Adrenal gland (tissue), 12 donors: ENCODE data around the gene SMC1B. TPM values are rescaled to one million over a fixed set of nuclear protein-coding genes. Genes with fewer than 3 reads are reported as not detected.

Experiments
- DNase-seq, 7 donors: peaks; one replicate each; pipeline ENCODE4 v3.0.0-alpha.2; 2019 to 2020
- H3K27ac ChIP-seq, 5 donors: fragments of 200-600 bp; sonication (generic) in 4 of 5; 1 replicate in 3 of 5; 2 replicates in 2 of 5; pipeline versions ENCODE4 v1.5.1 to v1.8.0; 2016 to 2020; ENCODE audit warnings: mild to moderate bottlenecking in 1 of 5
- H3K27me3 ChIP-seq: fragments of 200-600 bp; 2 replicates; pipeline ENCODE4 v1.8.0; 2021
- H3K36me3 ChIP-seq, 2 donors: fragments of 200-600 bp; replicated peaks in 1 of 2; 1 replicate in 1 of 2; 2 replicates in 1 of 2; pipeline versions ENCODE4 v1.5.1 to v1.8.0; 2018 to 2022
- H3K4me1 ChIP-seq, 2 donors: fragments of 200-600 bp; replicated peaks in 1 of 2; 1 replicate in 1 of 2; 2 replicates in 1 of 2; pipeline versions ENCODE4 v1.5.1 to v1.8.0; 2018 to 2021
- H3K4me3 ChIP-seq, 4 donors: fragments of 200-600 bp; sonication (generic) in 3 of 4; one replicate each; pipeline ENCODE4 v1.5.1; 2016 to 2018
- H3K9me3 ChIP-seq, 3 donors: fragments of 200-600 bp; sonication (generic) in 1 of 3; replicated peaks in 1 of 3; 1 replicate in 2 of 3; 2 replicates in 1 of 3; pipeline versions ENCODE4 v1.5.1 to v1.8.0; 2016 to 2021
- CTCF ChIP-seq, 6 experiments: fragments of 450-650 bp in 4 of 6; fragments of 200-600 bp in 2 of 6; sonication (generic) in 1 of 6; IDR thresholded peaks; 1 replicate in 5 of 6; 2 replicates in 1 of 6; pipeline versions ENCODE4 v1.5.1 to v1.8.0; 2016 to 2021; ENCODE audit warnings: antibody characterized with exemption in 6 of 6, mild to moderate bottlenecking in 2 of 6, moderate library complexity in 1 of 6
- POLR2A ChIP-seq, 2 donors: fragments of 450-650 bp; IDR thresholded peaks; one replicate each; pipeline ENCODE4 v1.6.1; 2017; ENCODE audit warnings: antibody characterized with exemption in 2 of 2, mild to moderate bottlenecking in 2 of 2, moderate library complexity in 1 of 2
- WGBS, 4 donors: extraction: QIAGEN DNeasy Blood & Tissue Kit in 2 of 4; methylation state at CpG; one replicate each; pipeline versions ENCODE4 v1.1.5 to v1.1.7; 2013 to 2017; 5-methylcytosine and 5-hydroxymethylcytosine counted together
- intact Hi-C, 2 donors: fragments of 100-400 bp; cut with DNase I; formaldehyde crosslinking; loops; one replicate each; pipeline versions ENCODE4 v1.14.1 to v1.15.0; 2022 to 2023
- polyA plus RNA-seq, 3 donors: library from polyadenylated mRNA; stranded (reverse); fragments of 200-250 nt in 2 of 3; fragments of 350-450 nt in 1 of 3; fragmentation: Illumina TruSeq in 1 of 3; extraction: RNeasy Lipid Tissue Mini Kit (QIAGEN cat#74804) in 1 of 3; gene quantifications; one replicate each; pipeline ENCODE4 v1.2.3, GENCODE V29; 2013 to 2014
- total RNA-seq, 9 donors: library from RNA; depleted of rRNA in 4 of 9; stranded (reverse); fragments of >200 nt in 4 of 9; fragments of 120-200 nt in 1 of 9; fragmentation: NEBNext Ultra II Directional in 1 of 9; extraction: Animal tissue kit (Norgen Biotek cat#: 25700) in 1 of 9; gene quantifications; one replicate each; pipeline versions ENCODE4 v1.1.0 to v1.2.4, GENCODE V29; 2013 to 2023
- donor health status: healthy with polysubstance abuse.
- donor health status: Bipolar disorder and iron deficiency.
- donor health status: DM: yes; HTN: yes; CAD: no.
- donor health status: DM: no; HTN: no; CAD: no.
- donor health status: DM: no; HTN: no; CAD: no.
- donor health status: DM: yes; HTN: yes; CAD: no.

The SMC1B gene
- total and polyA plus RNA-seq, 12 donors = 0.06 TPM; not detected in 11

DNA sequence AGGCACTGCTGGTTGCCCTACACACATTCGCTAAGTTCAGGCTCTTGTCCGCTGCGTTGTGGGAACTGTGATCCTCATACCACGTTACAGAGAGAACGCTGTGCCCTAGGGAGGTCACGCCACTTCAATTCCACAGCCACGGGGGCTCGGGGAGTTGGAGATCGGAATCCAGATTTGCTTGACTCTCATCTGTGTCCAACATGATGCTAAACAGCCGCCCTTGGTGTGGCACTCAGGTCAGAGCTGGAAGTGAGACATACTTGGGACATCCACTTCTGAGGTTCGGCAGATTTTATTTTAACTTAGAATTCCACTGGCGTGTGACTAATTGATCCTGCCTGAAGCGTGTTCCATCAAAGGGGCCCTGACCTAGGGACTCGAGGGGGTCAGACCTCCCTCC is 41.8 kb upstream of the SMC1B start:
- H3K4me3 ChIP-seq = no peak overlapping the region
- intact Hi-C loops = no loop called here
- WGBS, 4 donors = 70 to 76% (median 72%) methylated on average over 12 to 14 of the region's 14 CpGs
- no peak for DNase-seq
- TF ChIP-seq CTCF (IDR thresholded peaks at IDR 0.05) (no peak), POLR2A (IDR thresholded peaks at IDR 0.05) (no peak)
- no peaks in the 10 kb centered on the region for H3K36me3 ChIP-seq
- H3K27me3 ChIP-seq = no peaks in the 10 kb centered on the region
- H3K9me3 ChIP-seq = no peaks in the 10 kb centered on the region
- no peak overlapping the region for H3K27ac ChIP-seq
- H3K4me1 ChIP-seq = no peaks in the 10 kb centered on the region

GRCh38 chr22:45454275-45454674 is 40.9 kb upstream of the SMC1B start:
- no peak overlapping the region for H3K27ac ChIP-seq
- no peaks in the 10 kb centered on the region for H3K4me1 ChIP-seq
- TF ChIP-seq CTCF (IDR thresholded peaks at IDR 0.05) = no peak
- TF ChIP-seq POLR2A (IDR thresholded peaks at IDR 0.05) = no peak
- intact Hi-C loops = no loop called here
- no peaks in the 10 kb centered on the region for H3K36me3 ChIP-seq
- no peak overlapping the region for H3K4me3 ChIP-seq
- no peaks in the 10 kb centered on the region for H3K27me3 ChIP-seq
- DNase-seq = no peak
- WGBS, 4 donors = 68 to 86% (median 70%) methylated on average over 4 of the region's 4 CpGs
- no peaks in the 10 kb centered on the region for H3K9me3 ChIP-seq

DNA sequence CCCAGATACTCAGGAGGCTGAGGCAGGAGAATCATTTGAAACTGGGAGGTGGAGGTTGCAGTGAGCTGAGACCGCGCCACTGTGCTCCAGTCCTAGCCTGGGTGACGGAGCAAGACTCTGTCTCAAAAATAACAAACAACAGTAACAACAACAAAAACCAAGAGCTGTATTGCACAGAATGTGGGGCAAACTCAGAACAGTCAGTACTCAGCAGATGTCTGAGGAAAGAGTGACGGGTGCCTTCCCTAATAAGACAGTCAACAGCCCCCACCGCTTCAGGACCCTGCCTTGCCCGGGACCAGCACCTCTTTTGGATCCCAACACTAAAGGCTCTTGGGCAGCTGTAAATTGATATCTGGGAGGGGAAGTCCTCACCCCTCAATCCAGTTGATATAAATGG is 40.4 kb upstream of the SMC1B start:
- Histone ChIP-seq H3K4me3 (no peak overlapping the region), H3K36me3 (no peaks in the 10 kb centered on the region), H3K9me3 (no peaks in the 10 kb centered on the region), H3K27ac (peak overlapping the region in 1 of 5 donors; percentile 84), H3K4me1 (no peaks in the 10 kb centered on the region), H3K27me3 (no peaks in the 10 kb centered on the region)
- TF ChIP-seq POLR2A (IDR thresholded peaks at IDR 0.05) (no peak), CTCF (IDR thresholded peaks at IDR 0.05) (no peak)
- intact Hi-C loops = no loop called here
- 86 to 92% (median 87%) methylated on average over 6 of the region's 6 CpGs for WGBS, 4 donors
- DNase-seq = no peak

- no peak overlapping the region for H3K4me3 ChIP-seq
- WGBS, 4 donors = 57 to 74% (median 70%) methylated on average over 4 to 8 of the region's 8 CpGs
- intact Hi-C loops = no loop called here
- no peak for DNase-seq
- H3K36me3 ChIP-seq = no peaks in the 10 kb centered on the region
- H3K9me3 ChIP-seq = no peaks in the 10 kb centered on the region
- H3K4me1 ChIP-seq = no peaks in the 10 kb centered on the region
- no peak for TF ChIP-seq POLR2A (IDR thresholded peaks at IDR 0.05)
- TF ChIP-seq CTCF (IDR thresholded peaks at IDR 0.05) = no peak
- H3K27me3 ChIP-seq = no peaks in the 10 kb centered on the region
- H3K27ac ChIP-seq = peak overlapping the region in 1 of 5 donors; percentile 84
Measured at GRCh38 chr22:45452565-45453379, 39.4 kb upstream of the SMC1B start.
